ENCODE results near the gene DFFA.
A peak's percentile ranks its signal among the peaks of the same experiment; 100 is the strongest.

Gene DFFA

GRCh38 chr1:10472220-10473144 is at the start of gene DFFA:
Gene DFFA, minus strand, starts transcription at chr1:10472529. Its CDS starts 71 bp downstream, at chr1:10472458.
- no peaks in the 10 kb centered on the region for H3K9me3 ChIP-seq
- peak within 1 kb of the TSS; percentile 71 for H3K4me3 ChIP-seq
- in situ Hi-C loops (cut with MboI; ENCODE audit: low sequenced_read_pairs): no loop called here
- peak; percentile 96 to 97 for DNase-seq (ENCODE audit: low spot score in 2 of 2)
- H3K4me1 ChIP-seq: peaks cover 19% of the 10 kb centered on the region
- peaks cover 20% of the 10 kb centered on the region for H3K36me3 ChIP-seq (replicated peaks)
- H3K27me3 ChIP-seq (ENCODE audit: low read depth): no peaks in the 10 kb centered on the region

GRCh38 chr1:10521537-10522157 is 49.3 kb upstream of the DFFA start:
- Histone ChIP-seq H3K4me1 (no peaks in the 10 kb centered on the region; the same call in none of the 2 replicates), H3K36me3 (replicated peaks) (peaks cover 3% of the 10 kb centered on the region; the same call in 1 of the 2 replicates), H3K27me3 (ENCODE audit: low read depth) (no peaks in the 10 kb centered on the region), H3K9me3 (no peaks in the 10 kb centered on the region), H3K4me3 (no peak overlapping the region)
- DNase-seq (ENCODE audit: low spot score in 2 of 2): no peak
- in situ Hi-C loops (cut with MboI; ENCODE audit: low sequenced_read_pairs): no loop called here

GRCh38 chr1:10520952-10521351 is 48.6 kb upstream of the DFFA start:
- in situ Hi-C loops (cut with MboI; ENCODE audit: low sequenced_read_pairs): no loop called here
- no peaks in the 10 kb centered on the region for H3K27me3 ChIP-seq (ENCODE audit: low read depth)
- no peak for DNase-seq (ENCODE audit: low spot score in 2 of 2)
- peaks cover 3% of the 10 kb centered on the region; the same call in 1 of the 2 replicates for H3K36me3 ChIP-seq (replicated peaks)
- no peaks in the 10 kb centered on the region for H3K9me3 ChIP-seq
- H3K4me1 ChIP-seq: no peaks in the 10 kb centered on the region; the same call in none of the 2 replicates
- no peak overlapping the region for H3K4me3 ChIP-seq

GRCh38 chr1:10520497-10520896 is 48.2 kb upstream of the DFFA start:
- peaks cover 3% of the 10 kb centered on the region; the same call in 1 of the 2 replicates for H3K36me3 ChIP-seq (replicated peaks)
- H3K9me3 ChIP-seq: no peaks in the 10 kb centered on the region
- no peak for DNase-seq (ENCODE audit: low spot score in 2 of 2)
- no peaks in the 10 kb centered on the region; the same call in none of the 2 replicates for H3K4me1 ChIP-seq
- in situ Hi-C loops (cut with MboI; ENCODE audit: low sequenced_read_pairs): no loop called here
- H3K4me3 ChIP-seq: no peak overlapping the region
- no peaks in the 10 kb centered on the region for H3K27me3 ChIP-seq (ENCODE audit: low read depth)

GRCh38 chr1:10519016-10519417 is 46.7 kb upstream of the DFFA start:
- in situ Hi-C loops (cut with MboI; ENCODE audit: low sequenced_read_pairs): no loop called here
- Histone ChIP-seq H3K36me3 (replicated peaks) (peaks cover 3% of the 10 kb centered on the region; the same call in 1 of the 2 replicates), H3K27me3 (ENCODE audit: low read depth) (no peaks in the 10 kb centered on the region), H3K4me3 (no peak overlapping the region), H3K9me3 (no peaks in the 10 kb centered on the region), H3K4me1 (no peaks in the 10 kb centered on the region; the same call in none of the 2 replicates)
- DNase-seq (ENCODE audit: low spot score in 2 of 2): no peak

GRCh38 chr1:10517677-10517982 is 45.3 kb upstream of the DFFA start:
- H3K27me3 ChIP-seq (ENCODE audit: low read depth): no peaks in the 10 kb centered on the region
- no peaks in the 10 kb centered on the region; the same call in none of the 2 replicates for H3K4me1 ChIP-seq
- peaks cover 3% of the 10 kb centered on the region; the same call in 1 of the 2 replicates for H3K36me3 ChIP-seq (replicated peaks)
- in situ Hi-C loops (cut with MboI; ENCODE audit: low sequenced_read_pairs): no loop called here
- no peaks in the 10 kb centered on the region for H3K9me3 ChIP-seq
- no peak for DNase-seq (ENCODE audit: low spot score in 2 of 2)
- H3K4me3 ChIP-seq: no peak overlapping the region

GRCh38 chr1:10516925-10517676 is 44.8 kb upstream of the DFFA start:
- Histone ChIP-seq H3K4me3 (no peak overlapping the region), H3K4me1 (no peaks in the 10 kb centered on the region; the same call in none of the 2 replicates), H3K27me3 (ENCODE audit: low read depth) (no peaks in the 10 kb centered on the region), H3K9me3 (no peaks in the 10 kb centered on the region), H3K36me3 (replicated peaks) (peaks cover 3% of the 10 kb centered on the region; the same call in 1 of the 2 replicates)
- no peak for DNase-seq (ENCODE audit: low spot score in 2 of 2)
- in situ Hi-C loops (cut with MboI; ENCODE audit: low sequenced_read_pairs): no loop called here

- in situ Hi-C loops (cut with MboI; ENCODE audit: low sequenced_read_pairs): no loop called here
- H3K9me3 ChIP-seq: no peaks in the 10 kb centered on the region
- no peak overlapping the region for H3K4me3 ChIP-seq
- no peaks in the 10 kb centered on the region; the same call in 1 of the 2 replicates for H3K36me3 ChIP-seq (replicated peaks)
- no peaks in the 10 kb centered on the region; the same call in none of the 2 replicates for H3K4me1 ChIP-seq
- no peaks in the 10 kb centered on the region for H3K27me3 ChIP-seq (ENCODE audit: low read depth)
- DNase-seq (ENCODE audit: low spot score in 2 of 2): no peak
Observed at GRCh38 chr1:10515976-10516750, 43.8 kb upstream of the DFFA start.

- Histone ChIP-seq H3K27me3 (ENCODE audit: low read depth) (no peaks in the 10 kb centered on the region), H3K36me3 (replicated peaks) (no peaks in the 10 kb centered on the region; the same call in 1 of the 2 replicates), H3K4me1 (peaks cover 6% of the 10 kb centered on the region), H3K9me3 (no peaks in the 10 kb centered on the region), H3K4me3 (no peak overlapping the region)
- in situ Hi-C loops (cut with MboI; ENCODE audit: low sequenced_read_pairs): no loop called here
- DNase-seq (ENCODE audit: low spot score in 2 of 2): no peak
Observed at GRCh38 chr1:10515301-10515975, 43.1 kb upstream of the DFFA start.

- Histone ChIP-seq H3K27me3 (ENCODE audit: low read depth) (no peaks in the 10 kb centered on the region), H3K9me3 (no peaks in the 10 kb centered on the region), H3K4me1 (peaks cover 6% of the 10 kb centered on the region), H3K4me3 (no peak overlapping the region), H3K36me3 (replicated peaks) (no peaks in the 10 kb centered on the region)
- in situ Hi-C loops (cut with MboI; ENCODE audit: low sequenced_read_pairs): no loop called here
- no peak for DNase-seq (ENCODE audit: low spot score in 2 of 2)
Observed at GRCh38 chr1:10514490-10515235, 42.3 kb upstream of the DFFA start.

- Histone ChIP-seq H3K27me3 (ENCODE audit: low read depth) (no peaks in the 10 kb centered on the region), H3K9me3 (no peaks in the 10 kb centered on the region), H3K4me1 (peaks cover 6% of the 10 kb centered on the region), H3K36me3 (replicated peaks) (no peaks in the 10 kb centered on the region), H3K4me3 (no peak overlapping the region)
- in situ Hi-C loops (cut with MboI; ENCODE audit: low sequenced_read_pairs): no loop called here
- no peak for DNase-seq (ENCODE audit: low spot score in 2 of 2)
Observed at GRCh38 chr1:10513199-10513598, 40.9 kb upstream of the DFFA start.

- H3K9me3 ChIP-seq: no peaks in the 10 kb centered on the region; the same call in 1 of the 2 replicates
- in situ Hi-C loops (cut with MboI; ENCODE audit: low sequenced_read_pairs): no loop called here
- no peak for DNase-seq (ENCODE audit: low spot score in 2 of 2)
- peaks cover 14% of the 10 kb centered on the region for H3K4me1 ChIP-seq
- no peak overlapping the region for H3K4me3 ChIP-seq
- no peaks in the 10 kb centered on the region; the same call in 1 of the 2 replicates for H3K36me3 ChIP-seq (replicated peaks)
- no peaks in the 10 kb centered on the region for H3K27me3 ChIP-seq (ENCODE audit: low read depth)
Observed at GRCh38 chr1:10511494-10511885, 39.2 kb upstream of the DFFA start.
